Vagina (tissue), 2 donors: ENCODE measurements around the gene GNAQ. TPM values are rescaled to one million over a fixed set of nuclear protein-coding genes. Genes with fewer than 3 reads are reported as not detected.

ENCODE experiments used
- DNase-seq, 2 donors: peaks; one replicate each; pipeline ENCODE4 v3.0.0-alpha.2; 2017; ENCODE audit errors: extremely low spot score in 2 of 2
- H3K27ac ChIP-seq: fragments of 200-600 bp; sonication (generic); one replicate; pipeline ENCODE4 v1.5.1; 2019
- H3K27me3 ChIP-seq: fragments of 200-600 bp; sonication (generic); one replicate; pipeline ENCODE4 v1.5.1; 2019
- H3K36me3 ChIP-seq, 2 donors: fragments of 200-600 bp; sonication (generic); one replicate each; pipeline ENCODE4 v1.5.1; 2017 to 2019
- H3K4me1 ChIP-seq: fragments of 200-600 bp; sonication (generic); one replicate; pipeline ENCODE4 v1.5.1; 2019
- H3K4me3 ChIP-seq, 2 donors: fragments of 200-600 bp; sonication (generic); 1 replicate in 1 of 2; 2 replicates in 1 of 2; pipeline ENCODE4 v1.5.1; 2016 to 2019
- H3K9me3 ChIP-seq: fragments of 200-600 bp; sonication (generic); one replicate; pipeline ENCODE4 v1.5.1; 2019
- POLR2A ChIP-seq, 2 donors: fragments of 450-650 bp; IDR thresholded peaks; one replicate each; pipeline ENCODE4 v1.6.1; 2017; ENCODE audit warnings: antibody characterized with exemption in 2 of 2, mild to moderate bottlenecking in 2 of 2, moderate library complexity in 2 of 2
- POLR2AphosphoS5 ChIP-seq, 2 donors: sonication (generic); formaldehyde crosslinking; IDR thresholded peaks; one replicate each; pipeline ENCODE4 v1.9.0; 2017; ENCODE audit warnings: antibody characterized with exemption in 2 of 2, mild to moderate bottlenecking in 2 of 2, low read depth in 1 of 2; ENCODE audit not compliant: insufficient read depth in 1 of 2
- intact Hi-C: fragments of 100-400 bp; cut with DNase I; formaldehyde crosslinking; loops from one replicate; pipeline ENCODE4 v1.15.1; 2023
- total RNA-seq: library from RNA; depleted of rRNA; stranded (reverse); fragments of >200 nt; gene quantifications from one replicate; pipeline ENCODE4 v1.2.3, GENCODE V29; 2016
- TF ChIP-seq, protein P1 (sequence below), 3 experiments: fragments of 450-650 bp in 2 of 3; fragments of 200-600 bp in 1 of 3; sonication (generic) in 1 of 3; IDR thresholded peaks; one replicate each; pipeline ENCODE4 v1.5.1; 2017 to 2019; ENCODE audit warnings: antibody characterized with exemption in 3 of 3, mild to moderate bottlenecking in 2 of 3, moderate library complexity in 2 of 3

GNAQ gene
- total RNA-seq, 1 donor from 2014 or later: 31.9 TPM

DNA sequence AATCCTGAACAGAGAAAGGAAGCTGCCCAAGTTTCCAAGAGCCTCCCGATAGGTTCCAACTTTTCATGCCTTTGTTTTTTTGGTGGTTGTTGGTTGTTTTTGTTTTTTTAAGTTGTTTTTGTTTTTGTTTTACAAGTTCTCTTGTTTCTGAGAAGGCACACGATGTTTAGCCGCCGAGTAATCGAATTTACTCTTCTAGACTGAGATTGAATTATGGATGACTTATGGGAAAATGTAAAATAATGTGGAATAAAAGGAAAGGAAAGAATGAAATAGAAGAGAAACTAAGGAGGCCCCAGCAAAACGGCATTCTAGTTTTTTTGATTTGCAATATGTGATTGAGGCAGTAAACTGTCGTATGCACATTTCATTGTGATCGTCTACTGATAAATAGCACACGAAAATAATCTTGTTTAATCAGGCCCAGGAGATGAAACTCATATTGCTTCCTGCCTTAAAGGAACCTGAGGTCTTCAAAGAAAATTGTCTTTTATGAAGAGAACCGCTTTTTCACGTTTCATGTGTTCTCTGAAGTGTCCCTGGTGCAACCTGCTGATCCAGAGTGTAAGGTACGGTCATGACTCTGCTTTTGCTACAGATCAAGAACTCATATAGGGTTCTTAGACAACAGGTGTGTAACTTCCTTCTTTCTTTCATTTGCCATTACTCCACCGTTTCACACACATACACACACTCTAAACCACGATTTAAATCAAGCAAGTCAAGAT is 1.3 kb upstream of the GNAQ start:
- H3K4me1 ChIP-seq: peaks cover 34% of the 10 kb centered on the region
- intact Hi-C loops: loop anchor here (10.0 kb wide), 3 partner anchors 58 to 598 kb away; no protein-coding TSS in a partner anchor
- no peak for DNase-seq
- no peaks in the 10 kb centered on the region for H3K27me3 ChIP-seq
- H3K4me3 ChIP-seq: peak overlapping the region; percentile 77 to 98
- no peaks in the 10 kb centered on the region for H3K36me3 ChIP-seq
- peak overlapping the region; percentile 97 for H3K27ac ChIP-seq
- TF ChIP-seq POLR2A (IDR thresholded peaks at IDR 0.05) (no peak), POLR2AphosphoS5 (IDR thresholded peaks at IDR 0.05; ENCODE audit: insufficient read depth in 1 of 2, low read depth in 1 of 2) (no peak)
- TF ChIP-seq, protein P1, sequence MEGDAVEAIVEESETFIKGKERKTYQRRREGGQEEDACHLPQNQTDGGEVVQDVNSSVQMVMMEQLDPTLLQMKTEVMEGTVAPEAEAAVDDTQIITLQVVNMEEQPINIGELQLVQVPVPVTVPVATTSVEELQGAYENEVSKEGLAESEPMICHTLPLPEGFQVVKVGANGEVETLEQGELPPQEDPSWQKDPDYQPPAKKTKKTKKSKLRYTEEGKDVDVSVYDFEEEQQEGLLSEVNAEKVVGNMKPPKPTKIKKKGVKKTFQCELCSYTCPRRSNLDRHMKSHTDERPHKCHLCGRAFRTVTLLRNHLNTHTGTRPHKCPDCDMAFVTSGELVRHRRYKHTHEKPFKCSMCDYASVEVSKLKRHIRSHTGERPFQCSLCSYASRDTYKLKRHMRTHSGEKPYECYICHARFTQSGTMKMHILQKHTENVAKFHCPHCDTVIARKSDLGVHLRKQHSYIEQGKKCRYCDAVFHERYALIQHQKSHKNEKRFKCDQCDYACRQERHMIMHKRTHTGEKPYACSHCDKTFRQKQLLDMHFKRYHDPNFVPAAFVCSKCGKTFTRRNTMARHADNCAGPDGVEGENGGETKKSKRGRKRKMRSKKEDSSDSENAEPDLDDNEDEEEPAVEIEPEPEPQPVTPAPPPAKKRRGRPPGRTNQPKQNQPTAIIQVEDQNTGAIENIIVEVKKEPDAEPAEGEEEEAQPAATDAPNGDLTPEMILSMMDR (IDR thresholded peaks at IDR 0.05): no peak
- H3K9me3 ChIP-seq: no peaks in the 10 kb centered on the region

DNA sequence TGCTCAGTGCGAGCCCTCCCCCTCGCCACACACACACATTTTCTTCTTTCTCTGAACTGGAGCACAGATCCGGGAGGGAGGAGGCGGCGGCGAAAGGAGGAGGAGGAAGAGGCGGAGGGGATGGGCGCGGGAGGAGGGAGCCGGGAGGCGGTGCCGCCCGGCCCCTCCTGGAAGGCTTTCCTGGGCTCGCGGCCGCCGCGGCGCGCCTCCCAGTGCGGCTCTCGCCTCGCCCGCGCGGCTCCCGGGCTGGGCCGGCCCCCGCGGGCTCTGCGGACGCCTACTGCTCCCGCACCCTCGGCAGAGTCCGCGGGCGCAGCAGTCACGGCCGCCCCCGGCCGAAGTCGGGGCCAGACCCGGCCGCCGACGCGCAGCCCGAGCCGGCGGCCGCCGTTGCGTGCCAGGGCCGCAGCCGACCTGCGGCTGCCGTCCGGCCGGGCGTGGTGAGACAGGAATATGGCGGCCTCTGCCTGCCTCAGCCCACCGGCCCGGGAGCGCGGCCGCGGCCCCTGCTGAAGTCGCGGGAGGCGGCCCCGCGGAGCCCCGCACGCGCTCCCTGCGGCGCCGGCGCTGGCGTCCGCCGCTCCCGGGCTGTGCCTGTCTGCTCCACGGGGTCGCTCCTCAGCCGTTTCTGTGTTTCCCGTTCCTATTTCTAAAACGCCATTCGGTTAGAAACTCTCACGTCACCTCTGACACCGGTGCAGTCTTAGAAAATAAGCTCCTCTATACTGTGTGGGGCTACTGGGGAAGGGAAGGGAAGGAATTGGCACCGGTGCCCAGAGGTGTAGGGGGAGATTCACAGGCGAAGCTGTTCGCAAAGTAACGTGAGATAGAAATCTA is 500 bp upstream of the GNAQ start:
- H3K9me3 ChIP-seq: no peaks in the 10 kb centered on the region
- TF ChIP-seq POLR2AphosphoS5 (IDR thresholded peaks at IDR 0.05; ENCODE audit: insufficient read depth in 1 of 2, low read depth in 1 of 2) (peak; percentile 63 to 70), POLR2A (IDR thresholded peaks at IDR 0.05) (peak in 1 of 2 donors; percentile 87)
- TF ChIP-seq, protein P1 (IDR thresholded peaks at IDR 0.05): no peak
- H3K4me1 ChIP-seq: peaks cover 38% of the 10 kb centered on the region
- no peaks in the 10 kb centered on the region for H3K36me3 ChIP-seq
- H3K4me3 ChIP-seq: peak overlapping the region; percentile 77 to 98
- no peaks in the 10 kb centered on the region for H3K27me3 ChIP-seq
- intact Hi-C loops: loop anchor here (10.0 kb wide), 3 partner anchors 57 to 597 kb away; no protein-coding TSS in a partner anchor
- DNase-seq: peak in 1 of 2 donors; percentile 92
- peak overlapping the region; percentile 97 for H3K27ac ChIP-seq

DNA sequence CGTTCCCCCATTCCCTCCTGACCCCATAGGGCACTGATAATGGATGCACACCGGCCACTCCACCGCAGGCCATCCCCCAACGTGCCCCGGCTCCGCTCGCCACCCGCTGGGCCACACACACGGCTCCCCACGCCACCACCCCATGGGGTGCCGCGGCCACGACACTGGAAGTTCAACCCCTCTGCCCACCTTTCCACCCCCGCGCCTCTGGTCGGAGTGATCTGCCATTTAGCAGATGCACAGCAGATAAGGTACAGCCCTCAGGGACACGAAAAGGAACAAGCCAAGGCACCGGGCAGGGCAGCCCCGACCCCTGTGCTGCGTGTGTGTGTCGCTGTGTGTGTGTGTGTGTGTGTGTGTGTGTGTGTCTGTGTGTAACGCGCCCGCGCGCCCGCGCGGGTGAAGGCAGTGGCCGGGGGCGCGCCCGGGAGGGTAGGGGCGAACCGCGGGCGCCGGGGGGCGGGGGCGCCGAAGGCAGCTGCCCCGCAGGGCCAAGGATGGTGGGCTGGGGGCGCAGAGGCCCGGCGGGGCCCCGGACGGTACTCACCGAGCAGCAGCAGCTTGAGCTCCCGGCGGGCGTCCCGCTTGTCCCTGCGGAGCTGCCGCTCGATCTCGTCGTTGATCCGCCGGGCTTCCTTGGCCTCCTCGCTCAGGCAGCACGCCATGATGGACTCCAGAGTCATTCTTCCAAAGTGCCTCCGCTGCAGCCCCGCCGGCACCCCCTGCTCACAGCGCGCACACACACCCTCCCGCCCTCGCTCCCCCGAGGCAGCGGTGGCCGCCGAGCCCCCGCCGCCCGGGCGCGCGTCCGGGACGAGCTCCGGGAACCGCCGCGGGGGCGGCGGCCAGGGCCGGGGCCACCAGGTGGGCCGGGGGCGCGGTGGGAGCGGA is 813 bp downstream of the GNAQ start:
- Histone ChIP-seq H3K27me3 (no peaks in the 10 kb centered on the region), H3K9me3 (no peaks in the 10 kb centered on the region), H3K27ac (peak overlapping the region; percentile 97), H3K4me1 (peaks cover 48% of the 10 kb centered on the region), H3K4me3 (peak overlapping the region; percentile 77 to 98), H3K36me3 (no peaks in the 10 kb centered on the region)
- intact Hi-C loops: loop anchor here (10.0 kb wide), 3 partner anchors 56 to 596 kb away; no protein-coding TSS in a partner anchor
- TF ChIP-seq POLR2AphosphoS5 (IDR thresholded peaks at IDR 0.05; ENCODE audit: insufficient read depth in 1 of 2, low read depth in 1 of 2) (peak in 1 of 2 donors; percentile 30), POLR2A (IDR thresholded peaks at IDR 0.05) (no peak)
- TF ChIP-seq, protein P1 (IDR thresholded peaks at IDR 0.05): no peak
- DNase-seq: no peak

DNA sequence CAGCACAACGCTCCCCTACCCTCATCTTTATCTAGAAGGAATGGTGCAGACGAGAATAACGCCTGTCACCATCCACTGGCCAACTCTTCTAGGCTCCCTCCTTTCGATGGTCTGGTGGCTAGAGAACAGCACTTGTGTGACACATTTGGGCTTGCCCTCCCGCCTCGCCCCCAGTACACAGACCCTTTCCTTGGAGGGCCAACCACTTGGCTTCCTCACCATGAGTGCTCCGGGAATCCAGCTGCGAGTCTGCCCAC is 1.4 kb downstream of the GNAQ start:
- TF ChIP-seq, protein P1 (IDR thresholded peaks at IDR 0.05): no peak
- TF ChIP-seq POLR2AphosphoS5 (IDR thresholded peaks at IDR 0.05; ENCODE audit: insufficient read depth in 1 of 2, low read depth in 1 of 2) (no peak), POLR2A (IDR thresholded peaks at IDR 0.05) (no peak)
- Histone ChIP-seq H3K36me3 (no peaks in the 10 kb centered on the region), H3K27ac (peak overlapping the region; percentile 97), H3K4me1 (peaks cover 47% of the 10 kb centered on the region), H3K4me3 (peak overlapping the region; percentile 77 to 98), H3K27me3 (no peaks in the 10 kb centered on the region), H3K9me3 (no peaks in the 10 kb centered on the region)
- DNase-seq: no peak
- intact Hi-C loops: loop anchor here (10.0 kb wide), 3 partner anchors 55 to 595 kb away; no protein-coding TSS in a partner anchor
